ENCODE results near the gene MCM5.
A peak's percentile ranks its signal among the peaks of the same experiment; 100 is the strongest.

The MCM5 gene

GRCh38 chr22:35399678-35400500 is at the start of gene MCM5:
Gene MCM5, plus strand, starts transcription at chr22:35400140. Its CDS starts 299 bp downstream, at chr22:35400439.
- no peak for TF ChIP-seq CTCF (IDR thresholded peaks at IDR 0.05; ENCODE audit: extremely low read depth, missing control alignments)
- peak; percentile 96 for DNase-seq (ENCODE audit: low spot score)

- TF ChIP-seq CTCF (IDR thresholded peaks at IDR 0.05; ENCODE audit: extremely low read depth, missing control alignments): peak; percentile 73
Measured at GRCh38 chr22:35350539-35351503, 49.1 kb upstream of the MCM5 start.

GRCh38 chr22:35352214-35353111 is 47.5 kb upstream of the MCM5 start:
- TF ChIP-seq CTCF (IDR thresholded peaks at IDR 0.05; ENCODE audit: extremely low read depth, missing control alignments): peak; percentile 36
- DNase-seq (ENCODE audit: low spot score): no peak

More at GRCh38 chr22:35350539-35351503, 49.1 kb upstream of the MCM5 start:
- DNase-seq (ENCODE audit: low spot score): peak; percentile 93

- no peak for DNase-seq (ENCODE audit: low spot score)
Measured at GRCh38 chr22:35353318-35353717, 46.6 kb upstream of the MCM5 start.

GRCh38 chr22:35354068-35354467 is 45.9 kb upstream of the MCM5 start:
- no peak for TF ChIP-seq CTCF (IDR thresholded peaks at IDR 0.05; ENCODE audit: extremely low read depth, missing control alignments)
- DNase-seq (ENCODE audit: low spot score): no peak

More at GRCh38 chr22:35353318-35353717, 46.6 kb upstream of the MCM5 start:
- no peak for TF ChIP-seq CTCF (IDR thresholded peaks at IDR 0.05; ENCODE audit: extremely low read depth, missing control alignments)

- no peak for TF ChIP-seq CTCF (IDR thresholded peaks at IDR 0.05; ENCODE audit: extremely low read depth, missing control alignments)
- no peak for DNase-seq (ENCODE audit: low spot score)
Measured at GRCh38 chr22:35357883-35358621, 41.9 kb upstream of the MCM5 start.

Measured in GM20000 (cell line).